Neutrophil (primary cell): ENCODE data around the gene NUDT22.

Source experiments
- H3K27ac ChIP-seq: fragments of 200-600 bp; sonication (generic); 2 replicates; pipeline ENCODE4 v1.5.1; 2016; ENCODE audit warnings: mild to moderate bottlenecking, moderate library complexity
- H3K27me3 ChIP-seq: fragments of 200-600 bp; sonication (generic); 2 replicates; pipeline ENCODE4 v1.6.0; 2016; ENCODE audit warnings: mild to moderate bottlenecking
- H3K36me3 ChIP-seq: fragments of 200-600 bp; sonication (generic); 2 replicates; pipeline ENCODE4 v1.5.1; 2017
- H3K4me1 ChIP-seq, 2 experiments: fragments of 200-600 bp in 1 of 2; sonication (generic) in 1 of 2; 1 replicate in 1 of 2; 2 replicates in 1 of 2; pipeline versions ENCODE4 v1.5.1 to v1.6.1; 2013 to 2016; ENCODE audit warnings: low read depth in 1 of 2, low read length in 1 of 2, mild to moderate bottlenecking in 1 of 2, moderate library complexity in 1 of 2; ENCODE audit not compliant: control insufficient read depth in 1 of 2, insufficient read depth in 1 of 2
- H3K4me3 ChIP-seq, 2 experiments: fragments of 200-600 bp in 1 of 2; sonication (generic) in 1 of 2; 1 replicate in 1 of 2; 2 replicates in 1 of 2; pipeline ENCODE4 v1.5.1; 2013 to 2016; ENCODE audit warnings: low read depth in 1 of 2, low read length in 1 of 2, mild to moderate bottlenecking in 1 of 2, moderate library complexity in 1 of 2
- H3K9me3 ChIP-seq: fragments of 200-600 bp; sonication (generic); 2 replicates; pipeline ENCODE4 v1.5.1; 2016
- CTCF ChIP-seq: fragments of 200-600 bp; sonication (generic); IDR thresholded peaks from 2 replicates; pipeline ENCODE4 v1.5.1; 2016; ENCODE audit warnings: antibody characterized with exemption

Gene NUDT22

GRCh38 chr11:64267207-64267945, 41.3 kb downstream of the NUDT22 start:
- TF ChIP-seq CTCF: no peak
- H3K4me1 ChIP-seq: peaks cover 36% of the 10 kb centered on the region in 2 experiments
- H3K9me3 ChIP-seq: no peaks in the 10 kb centered on the region
- H3K36me3 ChIP-seq: peaks cover 42% of the 10 kb centered on the region
- no peaks in the 10 kb centered on the region for H3K27me3 ChIP-seq
- peak overlapping the region; percentile 98 for H3K27ac ChIP-seq
- H3K4me3 ChIP-seq: peak overlapping the region in 1 of 2 experiments; percentile 99

GRCh38 chr11:64268025-64268892, 42.2 kb downstream of the NUDT22 start:
- H3K9me3 ChIP-seq: no peaks in the 10 kb centered on the region
- peaks cover 33% of the 10 kb centered on the region for H3K36me3 ChIP-seq
- H3K27me3 ChIP-seq: no peaks in the 10 kb centered on the region
- TF ChIP-seq CTCF: no peak
- peak overlapping the region; percentile 96 to 99 for H3K4me3 ChIP-seq
- H3K4me1 ChIP-seq: peaks cover 36% of the 10 kb centered on the region in 2 experiments
- H3K27ac ChIP-seq: peak overlapping the region; percentile 98

GRCh38 chr11:64268893-64269539, 42.9 kb downstream of the NUDT22 start:
- peak overlapping the region; percentile 96 to 99 for H3K4me3 ChIP-seq
- H3K4me1 ChIP-seq: peaks cover 36% of the 10 kb centered on the region in 2 experiments
- H3K36me3 ChIP-seq: peaks cover 25% of the 10 kb centered on the region
- no peak for TF ChIP-seq CTCF
- H3K27me3 ChIP-seq: no peaks in the 10 kb centered on the region
- H3K9me3 ChIP-seq: no peaks in the 10 kb centered on the region
- peak overlapping the region; percentile 98 for H3K27ac ChIP-seq

GRCh38 chr11:64269540-64270220, 43.6 kb downstream of the NUDT22 start:
- TF ChIP-seq CTCF: no peak
- peak overlapping the region; percentile 96 to 99 for H3K4me3 ChIP-seq

More at GRCh38 chr11:64269540-64270220, 43.6 kb downstream of the NUDT22 start:
- Histone ChIP-seq H3K27me3 (no peaks in the 10 kb centered on the region), H3K27ac (peak overlapping the region; percentile 98), H3K4me1 (peaks cover 36% of the 10 kb centered on the region in 2 experiments), H3K9me3 (no peaks in the 10 kb centered on the region), H3K36me3 (peaks cover 20% of the 10 kb centered on the region)
